GM18861 (cell line): Measurements from ENCODE around the gene RSU1.

Source experiments
- ATAC-seq: cut with Tn5 transposase; IDR thresholded peaks from one replicate; pipeline ENCODE4 v1.9.1; 2021; ENCODE audit not compliant: unreplicated experiment

Gene RSU1

GRCh38 chr10:16745061-16745460 lies 72.2 kb downstream of the RSU1 start:
- ATAC-seq: no peak

- no peak for ATAC-seq
These were observed 74.9 kb downstream of the RSU1 start for GRCh38 chr10:16742165-16742960.

GRCh38 chr10:16741540-16741939 lies 75.7 kb downstream of the RSU1 start:
- ATAC-seq: no peak

GRCh38 chr10:16737420-16737819 lies 79.8 kb downstream of the RSU1 start:
- ATAC-seq: no peak

GRCh38 chr10:16735671-16736070 lies 81.6 kb downstream of the RSU1 start:
- ATAC-seq: no peak

GRCh38 chr10:16732376-16732775 lies 84.8 kb downstream of the RSU1 start:
- ATAC-seq: no peak

- ATAC-seq: no peak
These were observed 89.0 kb downstream of the RSU1 start for GRCh38 chr10:16728266-16728665.

GRCh38 chr10:16727666-16728065 lies 89.6 kb downstream of the RSU1 start:
- no peak for ATAC-seq

- ATAC-seq: no peak
These were observed 92.7 kb downstream of the RSU1 start for GRCh38 chr10:16724509-16724908.

GRCh38 chr10:16720812-16721211 lies 96.4 kb downstream of the RSU1 start:
- no peak for ATAC-seq

GRCh38 chr10:16717622-16718395 lies 99.4 kb downstream of the RSU1 start:
- ATAC-seq: no peak

GRCh38 chr10:16716051-16716450 lies 101.2 kb downstream of the RSU1 start:
- no peak for ATAC-seq

GRCh38 chr10:16713290-16713689 lies 103.9 kb downstream of the RSU1 start:
- ATAC-seq: no peak

GRCh38 chr10:16712883-16713282 lies 104.3 kb downstream of the RSU1 start:
- no peak for ATAC-seq

- no peak for ATAC-seq
These were observed 116.9 kb downstream of the RSU1 start for GRCh38 chr10:16700331-16700730.

GRCh38 chr10:16699435-16700057 lies 117.7 kb downstream of the RSU1 start:
- ATAC-seq: no peak

GRCh38 chr10:16698461-16698860 lies 118.8 kb downstream of the RSU1 start:
- no peak for ATAC-seq

- ATAC-seq: no peak
These were observed 126.8 kb downstream of the RSU1 start for GRCh38 chr10:16690417-16690816.

GRCh38 chr10:16689696-16690095 lies 127.5 kb downstream of the RSU1 start:
- no peak for ATAC-seq

GRCh38 chr10:16689227-16689626 lies 128.0 kb downstream of the RSU1 start:
- no peak for ATAC-seq

GRCh38 chr10:16686054-16686902 lies 130.9 kb downstream of the RSU1 start:
- ATAC-seq: no peak
